Mucosa of rectum (tissue), 2 donors: ENCODE results near the gene PRPF19.
A peak's percentile ranks its signal among the peaks of the same experiment; 100 is the strongest.

Experiments used
- H3K27ac ChIP-seq, 2 donors: one replicate each; pipeline ENCODE4 v1.7.0; 2013; ENCODE audit warnings: inconsistent platforms in 2 of 2, low read depth in 2 of 2, low read length in 2 of 2
- H3K27me3 ChIP-seq, 2 donors: one replicate each; pipeline ENCODE4 v1.7.0; 2013; ENCODE audit warnings: low read length in 2 of 2; ENCODE audit not compliant: control insufficient read depth in 2 of 2, insufficient read depth in 2 of 2
- H3K36me3 ChIP-seq, 2 donors: one replicate each; pipeline ENCODE4 v1.7.0; 2013; ENCODE audit warnings: low read length in 2 of 2; ENCODE audit not compliant: control insufficient read depth in 2 of 2, insufficient read depth in 2 of 2
- H3K4me1 ChIP-seq, 2 donors: one replicate each; pipeline ENCODE4 v1.7.0; 2013; ENCODE audit warnings: low read length in 2 of 2, mild to moderate bottlenecking in 1 of 2; ENCODE audit not compliant: control insufficient read depth in 2 of 2, insufficient read depth in 2 of 2
- H3K4me3 ChIP-seq, 2 donors: one replicate each; pipeline ENCODE4 v1.7.0; 2013; ENCODE audit warnings: low read length in 2 of 2
- H3K9ac ChIP-seq, 2 donors: one replicate each; pipeline ENCODE4 v1.7.0; 2013; ENCODE audit warnings: low read length in 2 of 2, low read depth in 1 of 2, mild to moderate bottlenecking in 1 of 2
- H3K9me3 ChIP-seq, 2 donors: one replicate each; pipeline ENCODE4 v1.7.0; 2013; ENCODE audit warnings: low read length in 2 of 2; ENCODE audit not compliant: control insufficient read depth in 2 of 2
- donor health status: healthy.
- donor health status: Normal muscosa, but diverticular disease.

Gene PRPF19

GRCh38 chr11:60852982-60853950, 53.1 kb downstream of the PRPF19 start:
- Histone ChIP-seq H3K9ac (peak overlapping the region in 1 of 2 donors; percentile 59), H3K4me1 (peaks cover 10 to 24% of the 10 kb centered on the region in 2 donors), H3K9me3 (no peaks in the 10 kb centered on the region), H3K4me3 (peak overlapping the region; percentile 60 to 65), H3K36me3 (peaks cover 17 to 28% of the 10 kb centered on the region in 2 donors), H3K27me3 (no peaks in the 10 kb centered on the region), H3K27ac (peak overlapping the region; percentile 58 to 79)

- Histone ChIP-seq H3K4me3 (peak overlapping the region; percentile 60 to 65), H3K27me3 (no peaks in the 10 kb centered on the region), H3K9me3 (no peaks in the 10 kb centered on the region), H3K9ac (peak overlapping the region; percentile 14 to 59), H3K36me3 (peaks cover 18 to 30% of the 10 kb centered on the region in 2 donors), H3K4me1 (peaks cover 10 to 24% of the 10 kb centered on the region in 2 donors), H3K27ac (peak overlapping the region; percentile 58 to 79)
Measured at GRCh38 chr11:60852117-60852981, 54.0 kb downstream of the PRPF19 start.

- Histone ChIP-seq H3K9me3 (no peaks in the 10 kb centered on the region), H3K9ac (peak overlapping the region; percentile 14 to 59), H3K4me3 (peak overlapping the region; percentile 60 to 65), H3K27ac (peak overlapping the region; percentile 58 to 79), H3K36me3 (peaks cover 18 to 30% of the 10 kb centered on the region in 2 donors), H3K27me3 (no peaks in the 10 kb centered on the region), H3K4me1 (peaks cover 10 to 24% of the 10 kb centered on the region in 2 donors)
Measured at GRCh38 chr11:60851327-60852104, 54.9 kb downstream of the PRPF19 start.

- Histone ChIP-seq H3K9ac (no peak overlapping the region), H3K27ac (no peak overlapping the region), H3K9me3 (no peaks in the 10 kb centered on the region), H3K4me3 (no peak overlapping the region), H3K36me3 (peaks cover 18 to 30% of the 10 kb centered on the region in 2 donors), H3K27me3 (no peaks in the 10 kb centered on the region), H3K4me1 (peaks cover 10 to 14% of the 10 kb centered on the region in 2 donors)
Measured at GRCh38 chr11:60849641-60850520, 56.5 kb downstream of the PRPF19 start.

- Histone ChIP-seq H3K4me3 (no peak overlapping the region), H3K9me3 (no peaks in the 10 kb centered on the region), H3K9ac (no peak overlapping the region), H3K36me3 (peaks cover 18 to 30% of the 10 kb centered on the region in 2 donors), H3K4me1 (peaks cover 17 to 22% of the 10 kb centered on the region in 2 donors), H3K27me3 (no peaks in the 10 kb centered on the region), H3K27ac (peak overlapping the region in 1 of 2 donors; percentile 43)
Measured at GRCh38 chr11:60848714-60849151, 57.7 kb downstream of the PRPF19 start.

- no peaks in the 10 kb centered on the region for H3K27me3 ChIP-seq
- H3K27ac ChIP-seq, result no peak overlapping the region
- no peaks in the 10 kb centered on the region for H3K9me3 ChIP-seq
- H3K9ac ChIP-seq, result no peak overlapping the region
- H3K4me3 ChIP-seq, result no peak overlapping the region
- H3K4me1 ChIP-seq, result peaks cover 24 to 25% of the 10 kb centered on the region in 2 donors
- peaks cover 18 to 30% of the 10 kb centered on the region in 2 donors for H3K36me3 ChIP-seq
Measured at GRCh38 chr11:60847896-60848295, 58.5 kb downstream of the PRPF19 start.

GRCh38 chr11:60847281-60847680, 59.1 kb downstream of the PRPF19 start:
- no peaks in the 10 kb centered on the region for H3K27me3 ChIP-seq
- no peak overlapping the region for H3K9ac ChIP-seq
- peaks cover 18 to 30% of the 10 kb centered on the region in 2 donors for H3K36me3 ChIP-seq

GRCh38 chr11:60845338-60845737, 61.0 kb downstream of the PRPF19 start:
- Histone ChIP-seq H3K9me3 (no peaks in the 10 kb centered on the region), H3K27me3 (no peaks in the 10 kb centered on the region), H3K36me3 (peaks cover 8 to 16% of the 10 kb centered on the region in 2 donors), H3K27ac (no peak overlapping the region), H3K4me1 (peaks cover 28 to 29% of the 10 kb centered on the region in 2 donors), H3K4me3 (no peak overlapping the region), H3K9ac (no peak overlapping the region)

More at GRCh38 chr11:60847281-60847680, 59.1 kb downstream of the PRPF19 start:
- Histone ChIP-seq H3K9me3 (no peaks in the 10 kb centered on the region), H3K27ac (no peak overlapping the region), H3K4me1 (peaks cover 23 to 27% of the 10 kb centered on the region in 2 donors), H3K4me3 (no peak overlapping the region)

- no peak overlapping the region for H3K4me3 ChIP-seq
- H3K9me3 ChIP-seq, result no peaks in the 10 kb centered on the region
- H3K27me3 ChIP-seq, result no peaks in the 10 kb centered on the region
- peaks cover 7 to 15% of the 10 kb centered on the region in 2 donors for H3K36me3 ChIP-seq
- no peak overlapping the region for H3K27ac ChIP-seq
- peaks cover 28 to 29% of the 10 kb centered on the region in 2 donors for H3K4me1 ChIP-seq
- H3K9ac ChIP-seq, result no peak overlapping the region
Measured at GRCh38 chr11:60844870-60845221, 61.5 kb downstream of the PRPF19 start.
